Measurements from ENCODE around the gene CTNNB1. TPM values are rescaled to one million over a fixed set of nuclear protein-coding genes. Genes with fewer than 3 reads are reported as not detected.

The CTNNB1 gene
- total and polyA plus RNA-seq, 2 of the 4 experiments (the other 2 are of a cell fraction) = 364 to 1,677 TPM

- H4K20me1 ChIP-seq (ENCODE audit: insufficient read depth, low read length) = no peaks in the 10 kb centered on the region
- no peak overlapping the region for H2BK5ac ChIP-seq (ENCODE audit: low read depth, low read length, poor library complexity, severe bottlenecking)
- H4K91ac ChIP-seq (ENCODE audit: insufficient read depth, low read depth, low read length) = no peak overlapping the region
- H4K8ac ChIP-seq (ENCODE audit: low read depth in 2 of 2, low read length in 2 of 2) = no peak overlapping the region
- ATAC-seq (ENCODE audit: low read depth) (no peak), DNase-seq (no peak)
- H3K9ac ChIP-seq (ENCODE audit: low read depth, low read length) = no peak overlapping the region
- no peak overlapping the region for H3K27ac ChIP-seq (ENCODE audit: insufficient read depth, low read length)
- no CpG with 5 or more reads among the region's 1 CpG for WGBS, 2 experiments (ENCODE audit: extremely low coverage in 2 of 2, insufficient read length in 1 of 2)
- H2BK15ac ChIP-seq (ENCODE audit: low read depth, low read length) = no peak overlapping the region
- H4K5ac ChIP-seq (ENCODE audit: low read depth, low read length) = no peak overlapping the region
- H3K36me3 ChIP-seq (ENCODE audit: control insufficient read depth, insufficient read depth, low read length) = no peaks in the 10 kb centered on the region
- no peak overlapping the region for H3K18ac ChIP-seq (ENCODE audit: low read depth, low read length)
- no peak overlapping the region for H2AK5ac ChIP-seq (ENCODE audit: low read depth, low read length)
- ChIA-PET CTCF (no interaction called here), POLR2A (ENCODE audit: unreplicated experiment) (no interaction called here)
- no peaks in the 10 kb centered on the region for H3K79me1 ChIP-seq (ENCODE audit: low read depth in 1 of 2, low read length in 2 of 2)
- no peak overlapping the region for H2BK20ac ChIP-seq (ENCODE audit: low read depth, low read length)
- H3K9me1 ChIP-seq (ENCODE audit: insufficient read depth, low read length) = no peaks in the 10 kb centered on the region
- no peak overlapping the region for H2AK9ac ChIP-seq (replicated peaks; ENCODE audit: low read depth, low read length, poor library complexity)
- no peak overlapping the region for H3K23ac ChIP-seq (ENCODE audit: low read depth, low read length)
- H3K4me2 ChIP-seq (ENCODE audit: low read depth, low read length) = no peak overlapping the region
- intact Hi-C loops (cut with micrococcal nuclease) (no loop called here), dilution Hi-C loops (cut with HindIII; ENCODE audit: low sequenced_read_pairs, unreplicated experiment) (no loop called here), in situ Hi-C loops (cut with MboI; ENCODE audit: low sequenced_read_pairs) (loop anchor here (25.0 kb wide), 1 partner anchor 838 kb away; no protein-coding TSS in a partner anchor)
- H3K4ac ChIP-seq (ENCODE audit: low read depth, low read length) = no peak overlapping the region
- no TSS peak for BruUV-seq (replicated peaks)
- H3K9me3 ChIP-seq (ENCODE audit: control insufficient read depth, insufficient read depth, low read length) = no peaks in the 10 kb centered on the region
- H3K14ac ChIP-seq (replicated peaks; ENCODE audit: low read depth, low read length) = no peak overlapping the region
- H3K27me3 ChIP-seq (ENCODE audit: control insufficient read depth, insufficient read depth, low read length) = peaks cover 15% of the 10 kb centered on the region
- H3K56ac ChIP-seq (ENCODE audit: extremely low read depth, insufficient read depth, low read length) = no peak overlapping the region
- H3K4me3 ChIP-seq (ENCODE audit: insufficient read depth, low read depth, low read length) = no peak overlapping the region
- TF ChIP-seq RAD21 (IDR thresholded peaks at IDR 0.05; ENCODE audit: low read length) (no peak), USF2 (IDR thresholded peaks at IDR 0.05; ENCODE audit: low read depth, low read length) (no peak), POLR2A (IDR thresholded peaks at IDR 0.05; ENCODE audit: low read depth, low read length) (no peak), CTCF (conservative IDR thresholded peaks at IDR 0.05; ENCODE audit: low read depth, low read length) (no peak), CEBPB (IDR thresholded peaks at IDR 0.05; ENCODE audit: low read depth, low read length) (no peak), RCOR1 (IDR thresholded peaks at IDR 0.05; ENCODE audit: insufficient replicate concordance, low read length) (no peak), CHD1 (IDR thresholded peaks at IDR 0.05; ENCODE audit: low read depth, low read length) (no peak), SMC3 (IDR thresholded peaks at IDR 0.05; ENCODE audit: low read depth, low read length) (no peak), BHLHE40 (IDR thresholded peaks at IDR 0.05; ENCODE audit: low read depth, low read length) (no peak), NFE2L2 (IDR thresholded peaks at IDR 0.05; ENCODE audit: low read depth, low read length) (no peak), FOS (IDR thresholded peaks at IDR 0.05; ENCODE audit: low read depth, low read length) (no peak), MXI1 (IDR thresholded peaks at IDR 0.05; ENCODE audit: borderline replicate concordance, low read depth, low read length) (no peak), MAFK (IDR thresholded peaks at IDR 0.05; ENCODE audit: low read depth, low read length) (no peak), RFX5 (IDR thresholded peaks at IDR 0.05; ENCODE audit: low read depth, low read length) (no peak), MAZ (IDR thresholded peaks at IDR 0.05; ENCODE audit: borderline replicate concordance, low read depth, low read length) (no peak), ELK1 (IDR thresholded peaks at IDR 0.05; ENCODE audit: borderline replicate concordance, low read depth, low read length) (no peak)
- H3K4me1 ChIP-seq (ENCODE audit: control insufficient read depth, insufficient read depth, low read length) = no peaks in the 10 kb centered on the region; the same call in 1 of the 2 replicates
- H2BK120ac ChIP-seq (ENCODE audit: low read depth, low read length) = no peak overlapping the region
- no peak overlapping the region for H2AFZ ChIP-seq (replicated peaks; ENCODE audit: low read length, poor library complexity)
These were observed 23.9 kb upstream of the CTNNB1 start for GRCh38 chr3:41175365-41175764.
